ENCODE measurements around the gene PLAAT3. TPM values are rescaled to one million over a fixed set of nuclear protein-coding genes. Genes with fewer than 3 reads are reported as not detected.
"Not testable (repeated sequence)": the region's sequence is repeated elsewhere in the genome, so short reads cannot be mapped to it uniquely, and the experiment has no call there.

Gene PLAAT3
- total RNA-seq, 1 donor from 2014 or later = 68.2 TPM

DNA sequence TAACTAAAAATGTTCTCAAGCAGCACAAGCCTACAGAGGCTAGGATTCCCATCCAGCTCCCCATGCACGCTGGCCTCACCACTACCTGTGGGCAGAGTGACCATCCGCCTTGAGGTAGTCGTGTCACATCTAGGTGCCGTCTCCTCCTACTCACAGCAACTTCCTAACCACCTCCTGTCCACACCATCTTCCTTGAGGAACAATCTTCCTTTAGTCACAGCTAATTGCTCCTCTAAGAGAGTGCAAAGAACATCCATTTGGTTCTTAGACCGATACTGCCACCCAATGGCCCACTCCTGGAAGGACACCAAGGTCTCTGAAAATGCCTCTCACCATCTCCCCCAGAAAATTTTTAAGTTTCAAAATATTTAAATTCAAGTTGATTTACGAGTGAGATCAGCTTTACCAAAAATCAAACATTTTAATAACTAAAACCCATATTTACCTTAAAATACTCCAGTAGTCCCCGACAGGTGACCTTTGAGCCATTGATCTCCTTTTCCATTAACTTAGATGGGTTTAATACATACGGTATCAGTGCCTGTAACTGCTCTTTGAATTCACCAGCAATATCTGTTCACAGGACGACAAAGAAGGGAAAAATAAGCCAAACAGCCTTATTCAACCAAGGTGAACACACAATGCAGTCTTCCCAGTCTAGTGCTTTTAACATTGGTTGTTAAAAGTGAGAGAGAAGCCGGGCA lies 21.7 kb upstream of the PLAAT3 start:
- TF ChIP-seq, protein P1, sequence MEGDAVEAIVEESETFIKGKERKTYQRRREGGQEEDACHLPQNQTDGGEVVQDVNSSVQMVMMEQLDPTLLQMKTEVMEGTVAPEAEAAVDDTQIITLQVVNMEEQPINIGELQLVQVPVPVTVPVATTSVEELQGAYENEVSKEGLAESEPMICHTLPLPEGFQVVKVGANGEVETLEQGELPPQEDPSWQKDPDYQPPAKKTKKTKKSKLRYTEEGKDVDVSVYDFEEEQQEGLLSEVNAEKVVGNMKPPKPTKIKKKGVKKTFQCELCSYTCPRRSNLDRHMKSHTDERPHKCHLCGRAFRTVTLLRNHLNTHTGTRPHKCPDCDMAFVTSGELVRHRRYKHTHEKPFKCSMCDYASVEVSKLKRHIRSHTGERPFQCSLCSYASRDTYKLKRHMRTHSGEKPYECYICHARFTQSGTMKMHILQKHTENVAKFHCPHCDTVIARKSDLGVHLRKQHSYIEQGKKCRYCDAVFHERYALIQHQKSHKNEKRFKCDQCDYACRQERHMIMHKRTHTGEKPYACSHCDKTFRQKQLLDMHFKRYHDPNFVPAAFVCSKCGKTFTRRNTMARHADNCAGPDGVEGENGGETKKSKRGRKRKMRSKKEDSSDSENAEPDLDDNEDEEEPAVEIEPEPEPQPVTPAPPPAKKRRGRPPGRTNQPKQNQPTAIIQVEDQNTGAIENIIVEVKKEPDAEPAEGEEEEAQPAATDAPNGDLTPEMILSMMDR (conservative IDR thresholded peaks at IDR 0.05; ENCODE audit: low read depth, low read length) = peak; percentile 94
- no peak overlapping the region for H3K4me3 ChIP-seq (ENCODE audit: low read depth, low read length)
- DNase-seq (ENCODE audit: low read depth) = no peak

DNA sequence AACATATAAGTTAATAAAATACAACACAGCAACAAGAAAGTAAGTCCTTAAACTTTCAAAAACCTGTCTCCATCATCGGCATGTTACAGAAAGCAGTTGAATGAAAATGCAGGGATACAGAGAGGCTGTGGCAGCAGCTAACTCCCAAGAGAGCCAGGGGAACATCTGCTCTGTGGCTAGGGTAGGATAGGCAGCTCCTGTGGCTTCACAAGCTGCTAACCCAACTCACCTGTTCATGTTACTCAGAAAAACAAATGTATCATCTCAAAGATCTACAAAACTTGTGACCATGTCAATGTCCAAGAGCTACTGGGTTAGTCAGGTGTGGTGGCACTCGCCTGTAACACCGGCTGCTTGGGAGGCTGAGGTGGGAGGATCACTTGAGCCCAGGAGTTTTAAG lies 15.2 kb upstream of the PLAAT3 start:
- DNase-seq (ENCODE audit: low read depth) = no peak
- H3K4me3 ChIP-seq (ENCODE audit: low read depth, low read length) = no peak overlapping the region
- TF ChIP-seq, protein P1 (conservative IDR thresholded peaks at IDR 0.05; ENCODE audit: low read depth, low read length) = no peak

DNA sequence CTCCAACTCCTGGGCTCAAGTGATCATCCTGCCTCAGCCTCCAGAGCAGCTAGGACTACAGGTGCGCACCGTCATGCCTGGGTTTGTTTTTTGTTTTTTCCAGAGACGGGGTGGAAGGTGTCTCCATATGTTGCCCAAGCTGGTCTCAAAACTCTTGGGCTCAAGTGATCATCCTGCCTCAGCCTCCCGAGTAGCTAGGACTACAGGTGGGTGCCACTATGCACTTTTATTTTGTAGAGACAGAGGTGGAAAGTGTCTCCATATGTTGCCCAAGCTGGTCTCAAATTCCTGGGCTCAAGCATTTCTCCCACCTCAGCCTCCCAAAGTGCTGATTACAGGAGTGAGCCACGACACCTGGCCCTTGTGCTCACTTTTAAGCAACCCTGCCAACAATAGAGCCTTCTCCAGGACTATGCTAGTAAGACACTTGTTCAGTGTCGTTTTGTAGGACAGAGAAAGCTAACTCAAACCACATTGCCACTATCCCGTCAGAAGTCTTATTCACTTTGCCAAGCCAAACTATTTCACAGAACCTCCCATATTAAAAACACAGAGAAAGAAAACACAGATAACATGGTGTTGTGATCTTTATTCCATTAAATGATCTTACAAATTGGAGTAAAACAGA lies 9.4 kb upstream of the PLAAT3 start:
- H3K4me3 ChIP-seq (ENCODE audit: low read depth, low read length) = no peak overlapping the region
- no peak for DNase-seq (ENCODE audit: low read depth)
- TF ChIP-seq, protein P1 (conservative IDR thresholded peaks at IDR 0.05; ENCODE audit: low read depth, low read length) = no peak

DNA sequence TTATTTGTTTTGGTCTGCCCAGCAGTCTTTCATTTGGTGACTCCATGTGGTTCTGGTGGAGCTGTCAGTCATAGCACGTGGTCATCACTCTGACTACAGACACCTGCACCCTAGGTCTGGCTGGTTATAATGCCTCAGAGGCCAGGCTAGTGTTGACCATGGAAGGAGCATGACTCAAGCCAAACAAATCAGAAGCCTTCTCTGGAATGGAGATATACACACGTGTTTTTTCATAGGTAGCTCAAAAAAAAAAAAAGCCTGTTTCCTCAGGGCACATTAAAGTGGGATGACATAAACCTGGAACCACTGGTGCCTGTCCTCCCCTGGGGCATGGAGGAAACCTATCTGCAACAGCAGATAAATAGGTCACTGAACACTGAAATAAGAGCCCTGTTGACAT lies 8.1 kb upstream of the PLAAT3 start:
- H3K4me3 ChIP-seq (ENCODE audit: low read depth, low read length) = no peak overlapping the region
- TF ChIP-seq, protein P1 (conservative IDR thresholded peaks at IDR 0.05; ENCODE audit: low read depth, low read length) = no peak
- DNase-seq (ENCODE audit: low read depth) = peak; percentile 56

DNA sequence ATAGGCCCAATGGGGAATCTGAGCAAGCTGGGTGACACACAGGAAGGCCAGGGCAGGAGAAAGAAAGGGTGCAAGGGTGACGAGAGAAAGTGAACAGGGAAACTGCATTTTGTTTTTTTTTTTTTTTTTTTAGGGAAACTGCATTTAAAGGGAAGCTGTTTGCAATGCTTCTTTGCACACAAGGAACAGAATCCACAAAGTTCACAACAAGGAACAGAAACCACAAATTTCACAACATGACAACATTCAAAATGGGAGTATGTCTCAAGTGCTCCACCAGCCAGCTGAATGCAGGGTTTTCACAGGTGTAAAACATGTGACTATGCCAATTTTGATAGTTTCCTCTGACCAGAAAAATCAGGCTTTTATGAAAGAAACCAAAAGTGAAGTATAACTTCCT lies 6.8 kb upstream of the PLAAT3 start:
- DNase-seq (ENCODE audit: low read depth) = no peak

DNA sequence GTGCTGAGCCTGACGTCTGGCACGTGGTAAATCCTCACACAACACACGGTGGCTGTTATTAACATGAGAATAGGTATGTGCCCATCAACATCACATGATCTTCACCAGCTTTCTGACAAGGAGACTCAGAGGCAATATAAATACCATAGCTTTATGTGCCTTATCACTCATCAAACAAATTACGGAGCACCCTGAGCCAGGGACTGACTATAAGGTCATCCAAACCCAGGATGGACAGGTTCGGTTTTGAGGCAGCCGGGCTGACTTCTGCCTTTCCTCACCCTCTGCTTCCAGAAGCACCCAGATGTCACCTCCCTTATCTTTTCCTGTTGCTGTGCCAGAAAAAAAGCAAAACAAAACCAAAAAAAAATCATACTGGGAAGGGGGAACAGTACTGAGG lies 5.7 kb upstream of the PLAAT3 start:
- H3K4me3 ChIP-seq (ENCODE audit: low read depth, low read length) = no peak overlapping the region
- DNase-seq (ENCODE audit: low read depth) = no peak
- TF ChIP-seq, protein P1 (conservative IDR thresholded peaks at IDR 0.05; ENCODE audit: low read depth, low read length) = no peak

More for the DNA sequence above, 6.8 kb upstream of the PLAAT3 start:
- TF ChIP-seq, protein P1 (conservative IDR thresholded peaks at IDR 0.05; ENCODE audit: low read depth, low read length) = no peak
- no peak overlapping the region for H3K4me3 ChIP-seq (ENCODE audit: low read depth, low read length)

DNA sequence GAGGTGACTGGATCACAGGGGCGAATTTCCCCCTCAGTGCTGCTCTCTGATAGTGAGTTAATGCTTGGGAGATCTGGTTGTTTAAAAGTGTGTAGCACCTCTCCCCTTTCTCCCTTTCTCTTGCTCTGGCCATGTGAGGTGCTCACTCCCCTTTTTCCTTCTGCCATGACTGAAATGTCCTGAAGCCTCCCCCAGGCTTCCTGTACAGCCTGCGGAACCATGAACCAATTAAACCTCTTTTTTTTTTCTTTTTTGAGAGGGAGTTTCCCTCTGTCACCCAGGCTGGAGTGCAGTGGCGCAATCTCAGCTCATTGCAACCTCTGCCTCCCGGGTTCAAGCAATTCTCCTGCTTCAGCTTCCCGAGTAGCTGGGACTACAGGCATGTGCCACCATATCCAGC lies 3.5 kb upstream of the PLAAT3 start:
- not testable (repeated sequence) for H3K4me3 ChIP-seq (ENCODE audit: low read depth, low read length); DNase-seq (ENCODE audit: low read depth)

All from epithelial cell of proximal tubule (primary cell).